ENCODE data around the gene TPSG1.
"Not testable (repeated sequence)": the region's sequence is repeated elsewhere in the genome, so short reads cannot be mapped to it uniquely, and the experiment has no call there.

TPSG1 gene

DNA sequence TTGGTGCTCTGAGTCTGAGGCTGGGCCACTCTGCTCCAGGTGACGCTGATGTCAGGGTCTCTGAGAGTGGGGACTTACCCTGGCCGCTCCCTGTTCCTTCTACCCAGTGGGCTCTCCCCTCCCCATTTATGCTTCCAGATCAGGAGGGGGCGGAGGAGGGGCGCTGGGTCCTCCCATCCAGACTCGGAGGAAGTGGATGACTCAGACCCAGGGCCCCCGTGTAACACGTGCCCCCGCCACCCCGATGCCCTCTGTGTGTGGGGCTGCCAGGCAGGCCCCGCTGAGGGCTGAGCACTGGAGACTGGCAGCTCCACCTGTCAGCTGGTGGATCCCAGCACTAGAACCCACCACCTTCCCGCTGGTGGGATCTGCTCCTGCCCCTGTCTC lies 5.0 kb upstream of the TPSG1 start, which contains the start of gene TPSB2:
TSS of gene TPSB2 (minus strand) at position 101 of the 387 bp plus-strand sequence. CDS start 233 bp downstream, outside the sequence.
- not testable (repeated sequence) for FAIRE-seq

DNA sequence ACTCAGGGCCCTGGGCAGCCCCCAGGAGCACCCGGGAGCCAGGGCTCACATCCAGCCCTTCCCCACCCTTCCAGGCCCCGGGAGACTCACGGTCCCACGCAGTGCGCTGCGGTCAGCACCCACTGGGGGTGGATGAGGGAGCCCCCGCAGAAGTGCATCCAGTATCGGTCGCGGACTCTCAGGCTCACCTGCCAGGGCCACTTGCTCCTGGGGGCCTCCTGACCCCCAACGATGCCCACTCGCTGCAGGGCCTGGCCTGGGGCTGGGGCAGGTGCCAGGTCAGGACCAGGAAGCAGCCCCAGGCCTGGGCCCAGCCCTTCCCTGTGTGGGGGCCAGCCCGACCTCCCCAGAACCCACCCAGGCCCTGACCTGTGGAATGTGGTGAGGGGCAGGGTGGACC lies 4.4 kb upstream of the TPSG1 start:
- not testable (repeated sequence) for FAIRE-seq

DNA sequence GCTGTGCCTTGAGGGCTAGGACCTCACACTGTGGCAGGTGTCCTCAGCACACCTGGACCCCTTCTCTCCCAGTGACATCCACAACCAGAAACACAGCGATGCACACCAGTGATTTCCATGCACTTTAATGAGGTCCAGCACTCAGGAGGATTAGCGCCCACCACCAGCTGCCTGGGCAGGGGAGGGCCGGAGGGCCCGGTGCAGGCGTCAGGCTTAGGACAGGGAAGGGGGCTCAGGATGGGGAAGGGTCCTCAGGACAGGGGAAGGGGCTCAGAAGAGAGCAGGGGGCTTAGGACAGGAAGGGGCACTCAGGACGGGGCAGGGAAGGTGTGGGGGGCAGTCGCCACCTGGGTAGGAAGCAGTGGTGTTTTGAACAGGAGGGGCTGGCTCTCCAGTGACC lies 3.2 kb upstream of the TPSG1 start:
- not testable (repeated sequence) for FAIRE-seq

DNA sequence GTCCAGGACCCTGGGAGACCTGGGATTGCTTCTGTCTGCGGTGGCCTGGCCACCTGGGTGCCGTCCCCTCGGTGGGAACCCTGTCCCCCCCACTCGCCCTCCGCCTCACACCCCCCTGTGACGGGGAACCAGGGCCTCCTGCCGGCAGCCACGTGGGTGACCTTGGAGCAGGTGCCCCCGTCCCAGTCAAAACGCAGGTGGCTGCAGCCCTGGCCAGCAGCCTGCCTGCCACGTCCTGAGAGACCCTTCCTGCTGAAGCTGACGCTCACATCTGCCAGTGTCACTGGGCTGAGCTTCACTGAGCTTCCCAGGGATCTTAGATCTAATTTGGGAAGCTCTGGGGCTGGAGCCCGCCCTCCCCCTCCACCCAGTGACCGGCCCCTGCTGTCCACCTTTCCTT lies 1.6 kb upstream of the TPSG1 start:
- not testable (repeated sequence) for FAIRE-seq

DNA sequence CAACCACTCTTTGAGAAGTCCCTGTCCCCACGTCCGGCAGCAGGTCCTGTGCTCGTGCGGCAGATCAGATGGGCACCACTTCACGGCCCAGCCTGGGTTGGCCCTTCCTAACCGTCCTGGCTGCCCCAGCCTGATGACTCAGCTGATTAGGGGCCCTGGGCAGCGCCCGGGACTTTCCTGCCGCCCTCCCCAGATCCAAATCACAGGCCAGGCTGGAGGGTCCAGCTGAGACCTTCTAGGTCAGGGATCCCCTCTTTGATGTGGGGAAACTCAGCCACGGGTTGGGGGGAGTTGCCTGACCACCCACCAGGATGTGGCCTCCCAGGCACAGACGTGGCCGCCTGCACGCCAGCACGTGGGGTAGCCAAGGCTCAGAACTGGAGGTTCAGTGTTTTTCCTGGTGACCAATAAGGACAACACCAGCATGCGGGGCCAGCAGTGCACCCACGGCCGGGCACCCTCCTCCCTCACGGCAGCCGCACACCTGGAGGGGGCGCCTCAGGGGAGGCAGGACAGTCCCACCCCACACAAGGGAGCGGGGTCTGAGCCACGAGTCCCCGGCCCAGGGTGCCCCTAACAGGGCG lies 752 bp upstream of the TPSG1 start:
- FAIRE-seq = not testable (repeated sequence)

DNA sequence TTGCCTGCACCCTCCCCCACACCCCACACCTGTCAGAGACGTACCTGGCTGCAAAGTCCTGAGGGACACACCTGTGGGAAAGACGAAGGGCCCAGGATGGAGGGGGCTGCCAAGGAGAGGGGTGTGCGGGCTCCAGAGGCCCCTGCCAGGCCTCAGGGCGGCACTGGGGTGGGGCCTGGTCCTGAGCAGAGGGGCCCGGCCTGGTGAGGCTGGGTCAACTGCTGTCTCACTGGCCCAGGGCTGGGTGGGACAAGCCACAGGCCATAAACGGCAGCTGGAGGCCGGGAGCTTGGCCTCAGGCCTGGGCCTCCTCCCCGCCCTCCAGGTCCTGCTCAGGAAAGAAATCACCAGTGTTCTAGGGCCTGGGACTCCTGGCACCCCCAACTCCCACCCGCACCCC lies 510 bp downstream of the TPSG1 start:
- FAIRE-seq = no peak

DNA sequence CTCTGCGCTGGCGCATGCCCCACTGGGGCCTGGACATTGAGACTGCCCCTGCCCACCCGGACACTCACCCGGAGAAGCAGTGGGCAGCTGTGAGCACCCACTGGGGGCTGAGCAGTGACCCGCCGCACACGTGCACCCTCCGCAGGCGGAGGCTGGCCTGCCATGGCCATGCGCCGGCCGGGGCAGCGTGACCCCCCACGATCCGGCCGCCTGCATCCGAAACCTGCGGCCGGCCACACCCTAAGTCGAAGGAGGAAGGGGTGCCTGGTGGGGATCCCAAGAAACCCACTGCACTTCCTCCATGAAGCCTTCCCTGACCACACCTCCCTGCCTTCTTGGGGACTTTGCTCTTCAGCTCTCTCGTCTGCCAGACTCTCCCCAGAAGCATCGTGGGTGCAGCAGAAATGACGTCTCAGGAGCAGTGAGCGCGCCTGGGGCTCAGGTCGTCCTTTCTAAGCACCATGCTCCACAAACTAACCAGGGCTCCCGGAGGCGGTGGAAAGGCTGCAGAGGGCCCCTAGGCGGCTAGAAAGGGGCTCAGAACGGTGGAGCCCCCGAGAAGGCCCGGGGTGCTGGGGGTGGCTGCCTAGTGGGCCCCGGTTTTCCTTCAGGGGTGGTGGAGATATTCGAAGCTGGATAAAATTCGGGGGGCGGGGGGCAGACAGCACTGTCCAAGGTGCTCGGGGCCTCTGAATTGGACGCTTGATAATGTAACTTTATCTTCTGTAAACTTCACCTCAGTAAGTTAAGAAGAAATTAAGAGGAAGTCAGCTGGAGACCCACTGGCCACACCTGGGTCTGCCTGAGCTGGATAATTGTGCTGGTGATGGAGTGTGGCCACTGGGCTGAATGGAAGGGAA lies 1.5 kb downstream of the TPSG1 start:
- FAIRE-seq = no peak

DNA sequence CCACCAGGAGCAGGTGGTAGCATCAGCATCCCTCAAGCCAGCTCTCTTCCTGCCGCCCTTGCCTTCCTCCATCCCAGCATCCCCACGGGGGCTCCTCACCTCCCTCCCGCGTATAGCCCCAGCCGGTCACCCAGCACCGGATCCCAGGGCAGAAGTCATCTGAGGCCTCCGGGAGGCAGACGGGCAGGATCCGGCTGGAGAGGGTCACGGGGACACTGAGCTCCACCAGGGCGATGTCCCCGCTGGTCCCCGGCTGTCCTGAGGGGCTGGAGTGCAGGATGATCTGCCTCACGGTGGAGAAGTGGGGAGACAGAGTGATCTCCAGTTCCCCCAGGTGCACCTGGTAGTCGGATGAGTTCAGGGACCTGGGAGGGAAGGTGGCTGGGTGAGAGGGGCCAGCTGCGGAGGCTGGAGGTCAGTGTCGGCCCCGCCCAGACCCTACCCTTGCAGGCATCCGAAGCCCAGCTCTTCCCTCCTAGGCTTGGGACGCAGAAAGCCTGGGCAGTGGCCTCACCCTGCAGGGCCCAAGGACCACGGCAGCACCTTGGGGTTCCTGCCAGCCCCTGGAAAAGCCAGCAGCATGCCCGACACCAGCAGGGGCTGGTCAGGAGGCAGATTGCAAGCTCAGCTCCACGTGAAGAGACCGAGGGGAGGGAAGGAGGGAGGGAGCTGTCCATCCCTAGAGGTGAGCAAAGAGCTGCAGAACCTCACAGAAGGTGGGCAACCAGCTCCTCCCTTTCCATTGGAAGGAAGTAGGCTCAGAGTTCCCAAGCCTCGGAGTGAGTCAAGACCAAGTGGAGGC lies 2.3 kb downstream of the TPSG1 start:
- FAIRE-seq = no peak

DNA sequence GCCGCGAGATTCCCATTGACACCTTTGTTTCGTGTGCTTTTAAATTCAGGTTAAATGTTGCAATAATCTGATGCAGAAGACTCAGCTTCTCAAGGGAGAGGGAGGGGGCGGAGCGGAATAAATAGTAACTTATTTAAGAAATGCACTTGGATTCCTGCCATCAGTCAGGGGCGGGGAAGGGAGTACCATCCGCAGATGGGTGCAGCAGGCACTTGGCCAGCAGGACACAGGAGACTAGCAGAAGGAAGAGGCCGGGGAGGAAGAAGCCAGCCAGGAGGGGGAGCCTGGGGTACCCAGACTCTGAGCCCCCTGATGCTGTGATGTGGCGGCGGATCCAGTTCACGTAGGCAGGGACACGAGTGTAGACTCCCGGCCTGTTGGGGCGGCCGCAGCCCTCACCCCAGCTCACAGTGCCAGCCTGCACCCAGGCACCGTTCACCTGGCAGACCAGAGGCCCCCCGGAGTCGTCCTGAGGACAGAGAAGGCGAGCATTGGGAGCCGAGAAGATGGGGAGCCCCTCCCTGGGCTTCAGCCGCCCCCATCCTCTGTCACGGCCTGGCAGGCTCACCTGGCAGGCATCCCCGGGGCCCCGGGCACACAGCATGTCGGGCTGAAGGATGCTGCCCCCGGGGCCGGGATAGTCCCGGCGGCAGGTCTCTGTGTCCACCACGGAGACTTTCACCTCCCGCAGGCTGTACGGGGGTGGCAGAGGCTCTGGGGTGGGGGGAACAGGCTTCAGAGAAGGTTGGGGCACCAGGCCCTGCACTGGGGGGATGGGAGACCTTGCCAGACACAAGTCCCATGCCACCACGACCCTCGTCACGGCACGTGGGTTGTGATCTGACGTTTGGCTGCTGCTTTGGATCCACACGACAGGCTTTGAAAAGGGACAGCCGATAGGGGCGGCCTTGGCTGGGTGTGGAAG lies 3.2 kb downstream of the TPSG1 start:
- FAIRE-seq = no peak

DNA sequence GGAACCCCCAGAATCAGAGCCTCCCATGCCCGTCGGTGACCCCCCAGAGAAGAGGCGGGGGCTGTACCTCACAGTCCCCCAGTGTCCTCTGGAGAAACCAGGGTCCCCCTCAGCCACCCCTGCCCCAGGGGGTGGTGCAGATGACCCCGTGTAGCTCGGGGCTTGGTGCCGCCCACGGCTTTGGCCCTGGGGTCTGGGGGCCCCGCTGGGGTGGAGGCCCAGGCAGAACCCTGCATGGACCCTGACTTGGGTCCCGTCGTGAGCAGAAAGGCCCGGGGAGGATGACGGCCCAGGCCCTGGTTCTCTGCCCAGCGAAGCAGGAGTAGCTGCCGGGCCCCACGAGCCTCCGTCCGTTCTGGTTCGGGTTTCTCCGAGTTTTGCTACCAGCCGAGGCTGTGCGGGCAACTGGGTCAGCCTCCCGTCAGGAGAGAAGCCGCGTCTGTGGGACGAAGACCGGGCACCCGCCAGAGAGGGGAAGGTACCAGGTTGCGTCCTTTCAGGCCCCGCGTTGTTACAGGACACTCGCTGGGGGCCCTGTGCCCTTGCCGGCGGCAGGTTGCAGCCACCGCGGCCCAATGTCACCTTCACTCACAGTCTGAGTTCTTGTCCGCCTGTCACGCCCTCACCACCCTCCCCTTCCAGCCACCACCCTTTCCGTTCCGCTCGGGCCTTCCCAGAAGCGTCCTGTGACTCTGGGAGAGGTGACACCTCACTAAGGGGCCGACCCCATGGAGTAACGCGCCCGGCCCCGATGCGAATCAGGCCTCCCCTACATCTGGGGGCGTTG lies 4.0 kb downstream of the TPSG1 start:
- FAIRE-seq = no peak

DNA sequence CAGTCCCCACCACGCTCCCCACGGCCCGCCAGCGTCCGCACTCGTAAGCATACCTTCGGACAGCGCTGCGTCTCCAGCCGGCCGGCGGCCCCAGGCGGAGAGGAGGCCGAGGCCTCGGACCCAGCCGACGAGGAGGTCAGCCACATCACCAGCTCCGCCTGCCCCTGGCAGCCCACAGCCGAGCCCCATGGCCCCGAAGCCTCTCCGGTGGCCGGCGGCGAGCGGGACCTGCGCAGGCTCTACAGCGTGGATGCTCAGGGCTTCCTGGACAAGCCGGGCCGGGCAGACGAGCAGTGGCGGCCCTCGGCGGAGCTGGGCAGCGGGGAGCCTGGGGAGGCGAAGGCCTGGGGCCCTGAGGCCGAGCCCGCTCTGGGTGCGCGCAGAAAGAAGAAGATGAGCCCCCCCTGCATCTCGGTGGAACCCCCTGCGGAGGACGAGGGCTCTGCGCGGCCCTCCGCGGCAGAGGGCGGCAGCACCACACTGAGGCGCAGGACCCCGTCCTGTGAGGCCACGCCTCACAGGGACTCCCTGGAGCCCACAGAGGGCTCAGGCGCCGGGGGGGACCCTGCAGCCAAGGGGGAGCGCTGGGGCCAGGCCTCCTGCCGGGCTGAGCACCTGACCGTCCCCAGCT lies 4.9 kb downstream of the TPSG1 start:
- no peak for FAIRE-seq

DNA sequence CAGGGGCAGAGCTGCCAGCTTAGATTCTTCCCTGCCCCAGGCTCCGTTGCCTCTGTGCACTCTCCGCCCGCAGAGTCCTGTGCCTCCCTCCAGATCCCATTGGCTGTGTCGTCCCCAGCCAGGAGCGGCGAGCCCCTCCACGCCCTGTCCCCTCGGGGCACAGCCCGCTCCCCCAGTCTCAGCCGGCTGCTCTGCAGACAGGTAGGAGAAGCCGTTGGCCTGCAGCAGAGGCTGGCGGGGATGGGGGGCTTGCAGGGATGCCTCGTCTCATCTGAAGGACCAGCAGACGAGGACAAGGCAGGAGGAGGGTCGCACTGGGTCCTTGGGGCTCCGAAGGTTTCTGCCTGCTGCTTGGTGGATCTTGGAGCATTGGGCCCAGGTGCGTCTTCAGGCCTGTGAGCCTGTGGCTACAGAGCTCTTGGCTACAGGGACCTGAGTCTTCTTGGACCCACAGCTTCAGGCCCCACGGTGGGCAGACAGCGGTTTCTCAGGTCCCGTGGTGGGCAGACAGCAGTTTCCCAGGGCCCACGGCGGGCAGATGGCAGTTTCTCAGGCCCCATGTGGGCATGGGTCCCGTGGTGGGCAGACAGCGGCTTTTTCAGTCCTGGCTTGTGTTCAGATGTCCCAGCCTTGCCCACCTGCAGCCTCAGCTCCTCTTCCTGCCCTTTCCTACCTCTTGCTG lies 6.0 kb downstream of the TPSG1 start:
- no peak for FAIRE-seq

DNA sequence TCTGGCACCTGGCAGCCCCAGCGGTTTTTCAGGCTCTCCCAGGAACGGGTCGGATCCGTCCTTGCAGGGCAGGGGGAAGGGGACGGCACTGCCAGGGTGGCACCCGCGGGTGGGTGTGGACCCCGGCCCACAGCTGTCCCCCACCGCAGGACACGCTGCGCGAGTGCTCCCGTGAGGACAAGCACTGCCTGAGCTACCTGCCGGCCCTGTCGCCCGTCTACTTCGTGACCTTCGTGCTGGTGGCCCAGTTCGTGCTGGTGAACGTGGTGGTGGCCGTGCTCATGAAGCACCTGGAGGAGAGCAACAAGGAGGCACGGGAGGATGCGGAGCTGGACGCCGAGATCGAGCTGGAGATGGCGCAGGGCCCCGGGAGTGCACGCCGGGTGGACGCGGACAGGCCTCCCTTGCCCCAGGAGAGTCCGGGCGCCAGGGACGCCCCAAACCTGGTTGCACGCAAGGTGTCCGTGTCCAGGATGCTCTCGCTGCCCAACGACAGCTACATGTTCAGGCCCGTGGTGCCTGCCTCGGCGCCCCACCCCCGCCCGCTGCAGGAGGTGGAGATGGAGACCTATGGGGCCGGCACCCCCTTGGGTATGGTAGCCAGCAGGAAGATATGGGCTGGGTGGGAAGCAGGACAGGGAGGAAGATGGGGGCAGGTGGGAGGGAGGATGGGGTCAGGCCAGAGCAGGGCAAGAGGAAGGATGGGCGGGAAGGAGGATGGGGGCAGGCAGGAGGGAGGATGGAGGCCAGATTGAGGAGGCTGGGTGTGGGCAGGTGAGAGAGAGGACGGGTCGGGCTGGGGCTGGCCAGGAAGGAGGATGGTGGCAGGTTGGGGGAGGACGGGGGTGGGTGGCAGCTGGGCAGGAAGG lies 6.8 kb downstream of the TPSG1 start:
- no peak for FAIRE-seq

DNA sequence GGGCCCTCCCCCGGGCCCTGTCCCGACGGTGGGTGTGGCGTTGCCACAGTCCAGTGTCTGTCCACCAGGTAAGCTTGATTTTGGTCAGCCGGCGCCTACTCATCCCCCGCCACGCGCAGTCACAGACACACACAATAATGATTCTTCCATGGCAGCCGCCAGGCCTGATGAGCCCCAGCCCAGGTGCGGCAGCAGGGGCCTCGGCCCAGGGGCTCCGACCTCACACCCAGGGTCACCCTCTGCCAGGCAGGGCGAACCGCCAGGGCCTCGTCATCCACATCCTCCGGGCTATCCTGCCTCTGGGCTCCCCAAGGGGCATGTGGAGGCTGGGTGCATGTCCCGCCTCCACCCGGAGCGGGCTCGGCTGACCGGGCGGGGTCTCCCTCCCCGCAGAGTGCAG lies 7.5 kb downstream of the TPSG1 start:
- FAIRE-seq = no peak

DNA sequence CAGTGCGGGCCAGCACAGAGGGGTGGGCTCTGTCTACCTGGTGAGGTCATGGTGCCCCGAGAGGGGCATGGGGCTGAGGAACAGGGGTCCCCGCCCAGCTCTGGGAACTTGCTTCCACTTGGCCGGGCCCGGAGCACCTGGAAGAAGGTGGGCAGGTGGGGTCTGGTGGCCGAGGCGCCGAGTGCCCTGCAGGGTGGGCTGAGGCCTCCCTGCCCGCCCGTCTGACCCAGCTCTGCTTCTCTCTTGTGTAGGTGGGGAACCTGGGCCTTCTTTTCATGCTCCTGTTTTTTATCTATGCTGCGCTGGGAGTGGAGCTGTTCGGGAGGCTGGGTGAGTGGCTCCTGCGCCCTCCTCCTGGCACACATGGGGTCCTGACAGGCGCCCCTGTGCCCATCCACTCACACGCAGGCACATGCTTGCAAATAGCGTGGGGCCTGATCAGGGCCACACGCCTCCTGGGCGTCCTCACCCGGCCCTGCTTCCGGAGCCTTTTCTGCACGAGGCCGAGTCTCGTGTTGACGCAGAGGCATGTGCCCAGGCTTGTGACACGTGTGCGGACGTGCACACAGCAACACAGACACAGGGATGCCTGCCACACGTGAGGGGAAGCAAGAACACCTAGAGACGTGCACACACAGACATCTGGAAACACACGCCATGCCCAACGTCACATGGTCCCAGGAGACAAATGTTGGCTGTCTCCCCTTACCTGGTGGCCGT lies 8.2 kb downstream of the TPSG1 start:
- FAIRE-seq = no peak

DNA sequence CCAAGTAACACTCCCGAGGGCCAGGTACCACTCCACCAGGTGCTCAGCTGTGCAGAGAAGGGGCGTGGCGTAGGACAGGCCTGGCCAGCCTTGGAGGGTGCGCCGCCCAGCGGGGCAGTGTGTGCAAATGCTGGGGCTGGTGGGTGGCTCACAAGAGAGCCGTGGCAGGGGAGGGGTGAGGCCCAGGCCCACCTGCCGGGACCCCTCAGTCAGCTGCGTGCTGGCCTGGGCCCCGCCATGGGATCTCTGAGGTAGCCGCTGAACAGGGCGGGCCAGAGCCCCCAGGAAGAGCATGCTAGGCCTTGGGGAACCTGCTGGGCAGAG lies 8.8 kb downstream of the TPSG1 start:
- FAIRE-seq = no peak

DNA sequence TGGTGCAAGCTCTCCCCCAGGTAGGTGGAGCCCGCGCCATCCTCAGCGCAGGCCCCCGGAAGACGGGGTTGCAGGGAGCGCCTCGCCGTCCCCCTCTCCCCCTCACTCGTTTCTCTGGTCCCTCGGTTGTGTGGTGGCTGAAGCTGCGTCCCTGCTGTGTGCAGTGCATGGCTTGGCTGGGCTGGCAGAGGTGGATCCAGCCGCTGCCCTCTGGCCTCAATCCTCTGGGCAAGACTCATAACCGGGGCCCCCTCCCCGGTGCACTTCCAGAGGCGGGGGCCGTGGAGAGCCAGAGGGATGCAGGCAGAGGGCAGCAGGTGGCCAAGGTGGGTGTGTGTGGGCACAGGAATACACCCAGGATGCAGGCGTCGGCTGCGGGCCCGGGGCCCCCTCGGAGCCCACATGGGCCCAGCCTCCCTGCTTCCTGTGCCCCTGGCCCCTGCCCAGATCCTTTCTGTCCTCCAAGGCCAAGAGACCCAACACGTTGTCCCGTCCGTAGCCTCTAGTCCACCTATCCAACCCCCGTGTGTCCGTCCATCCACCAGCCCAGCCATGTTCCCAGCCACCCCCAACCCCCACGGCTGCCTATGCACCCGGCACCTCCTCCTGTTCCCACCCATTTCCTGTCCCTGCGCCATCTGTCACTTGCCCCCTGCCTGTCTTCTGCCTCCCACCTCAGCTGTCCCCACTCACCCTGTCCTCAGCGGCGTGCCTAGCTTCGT lies 9.3 kb downstream of the TPSG1 start:
- FAIRE-seq = no peak

DNA sequence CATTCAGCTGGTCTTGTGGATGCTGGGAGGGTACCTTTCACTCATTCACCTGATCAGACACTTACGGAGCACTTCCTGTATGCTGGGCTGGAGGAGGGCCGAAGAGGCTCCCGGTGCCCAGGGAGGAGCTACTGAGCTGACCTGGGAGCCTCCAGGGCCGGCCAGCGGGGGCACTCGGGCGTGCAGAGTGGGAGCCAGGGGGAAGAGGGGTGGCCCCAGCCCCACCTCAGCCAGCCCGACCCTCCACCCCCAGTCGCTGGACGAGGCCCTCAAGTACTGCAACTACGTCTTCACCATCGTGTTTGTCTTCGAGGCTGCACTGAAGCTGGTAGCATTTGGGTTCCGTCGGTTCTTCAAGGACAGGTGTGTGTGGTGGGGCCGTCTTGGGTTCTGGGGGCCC lies 10.3 kb downstream of the TPSG1 start:
- FAIRE-seq = no peak
